ENCODE data around the gene MCRIP2.

The MCRIP2 gene

GRCh38 chr16:617855-618254 is 23.8 kb upstream of the MCRIP2 start:
- DNase-seq, result no peak

- no peak for DNase-seq
Measured at GRCh38 chr16:619476-620100, 22.0 kb upstream of the MCRIP2 start.

GRCh38 chr16:620700-621525 is 20.7 kb upstream of the MCRIP2 start:
- DNase-seq, result no peak

- DNase-seq, result peak; percentile 17
Measured at GRCh38 chr16:621526-622105, 20.0 kb upstream of the MCRIP2 start.

- no peak for DNase-seq
Measured at GRCh38 chr16:622920-623280, 18.7 kb upstream of the MCRIP2 start.

GRCh38 chr16:624526-625070 is 17.0 kb upstream of the MCRIP2 start:
- DNase-seq, result no peak

GRCh38 chr16:625117-625976 is 16.3 kb upstream of the MCRIP2 start:
- DNase-seq, result no peak

- no peak for DNase-seq
Measured at GRCh38 chr16:625977-626765, 15.5 kb upstream of the MCRIP2 start.

- DNase-seq, result no peak
Measured at GRCh38 chr16:626787-627453, 14.7 kb upstream of the MCRIP2 start.

GRCh38 chr16:627454-628239 is 14.0 kb upstream of the MCRIP2 start:
- peak; percentile 45 for DNase-seq

GRCh38 chr16:628321-629061 is 13.1 kb upstream of the MCRIP2 start:
- no peak for DNase-seq

- DNase-seq, result no peak
Measured at GRCh38 chr16:629185-629832, 12.3 kb upstream of the MCRIP2 start.

GRCh38 chr16:629833-630248 is 11.8 kb upstream of the MCRIP2 start:
- DNase-seq, result no peak

- DNase-seq, result no peak
Measured at GRCh38 chr16:630249-630814, 11.3 kb upstream of the MCRIP2 start.

- no peak for DNase-seq
Measured at GRCh38 chr16:630815-631405, 10.7 kb upstream of the MCRIP2 start, which contains the start of gene WFIKKN1. WFIKKN1 (plus strand) TSS chr16:630985; CDS start chr16:631254, 269 bp downstream.

- no peak for DNase-seq
Measured at GRCh38 chr16:631808-632358, 9.7 kb upstream of the MCRIP2 start.

- DNase-seq, result no peak
Measured at GRCh38 chr16:632486-633335, 8.9 kb upstream of the MCRIP2 start.

Measured in NCI-H2029 treated with DMSO at 0.1 percent for 48 hours (cell line).